Measurements from ENCODE around the gene ANKIB1. TPM values are rescaled to one million over a fixed set of nuclear protein-coding genes. Genes with fewer than 3 reads are reported as not detected.
"Not testable (repeated sequence)": the region's sequence is repeated elsewhere in the genome, so short reads cannot be mapped to it uniquely, and the experiment has no call there.

ANKIB1 gene
- total RNA-seq, 1 donor from 2014 or later = 77.7 TPM

DNA sequence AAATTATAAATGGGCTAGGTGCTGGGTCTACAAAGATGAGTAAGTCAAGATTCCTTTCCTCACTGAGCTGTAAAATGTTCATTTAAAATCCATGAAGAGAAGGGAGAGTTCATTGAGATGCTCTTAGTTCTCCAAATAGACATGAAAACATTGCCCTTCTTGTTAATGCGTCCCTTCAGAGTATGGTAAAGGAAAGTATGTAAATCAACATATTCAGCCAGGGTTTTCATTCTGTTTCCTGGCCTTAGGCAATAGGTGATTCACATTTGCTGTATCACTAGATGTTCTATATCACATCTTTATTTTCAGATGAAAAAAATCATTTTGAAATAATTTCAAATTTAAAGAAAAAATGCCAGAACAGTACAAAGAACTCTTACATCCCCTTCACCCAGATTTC, 5.4 kb downstream of the ANKIB1 start:
- Mint-ChIP-seq H3K9me3 (ENCODE audit: unreplicated experiment) (peaks cover 8% of the 10 kb centered on the region), H3K4me1 (ENCODE audit: low read depth, unreplicated experiment) (peaks cover 10% of the 10 kb centered on the region), H3K27me3 (ENCODE audit: unreplicated experiment) (peaks cover 7% of the 10 kb centered on the region), H3K36me3 (ENCODE audit: unreplicated experiment) (peaks cover 6% of the 10 kb centered on the region), H3K27ac (ENCODE audit: unreplicated experiment) (no peak overlapping the region), H3K4me3 (ENCODE audit: unreplicated experiment) (no peak overlapping the region)
- TF ChIP-seq, protein P1, sequence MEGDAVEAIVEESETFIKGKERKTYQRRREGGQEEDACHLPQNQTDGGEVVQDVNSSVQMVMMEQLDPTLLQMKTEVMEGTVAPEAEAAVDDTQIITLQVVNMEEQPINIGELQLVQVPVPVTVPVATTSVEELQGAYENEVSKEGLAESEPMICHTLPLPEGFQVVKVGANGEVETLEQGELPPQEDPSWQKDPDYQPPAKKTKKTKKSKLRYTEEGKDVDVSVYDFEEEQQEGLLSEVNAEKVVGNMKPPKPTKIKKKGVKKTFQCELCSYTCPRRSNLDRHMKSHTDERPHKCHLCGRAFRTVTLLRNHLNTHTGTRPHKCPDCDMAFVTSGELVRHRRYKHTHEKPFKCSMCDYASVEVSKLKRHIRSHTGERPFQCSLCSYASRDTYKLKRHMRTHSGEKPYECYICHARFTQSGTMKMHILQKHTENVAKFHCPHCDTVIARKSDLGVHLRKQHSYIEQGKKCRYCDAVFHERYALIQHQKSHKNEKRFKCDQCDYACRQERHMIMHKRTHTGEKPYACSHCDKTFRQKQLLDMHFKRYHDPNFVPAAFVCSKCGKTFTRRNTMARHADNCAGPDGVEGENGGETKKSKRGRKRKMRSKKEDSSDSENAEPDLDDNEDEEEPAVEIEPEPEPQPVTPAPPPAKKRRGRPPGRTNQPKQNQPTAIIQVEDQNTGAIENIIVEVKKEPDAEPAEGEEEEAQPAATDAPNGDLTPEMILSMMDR (IDR thresholded peaks at IDR 0.05; ENCODE audit: partially characterized antibody, unreplicated experiment) = no peak
- DNase-seq = no peak

DNA sequence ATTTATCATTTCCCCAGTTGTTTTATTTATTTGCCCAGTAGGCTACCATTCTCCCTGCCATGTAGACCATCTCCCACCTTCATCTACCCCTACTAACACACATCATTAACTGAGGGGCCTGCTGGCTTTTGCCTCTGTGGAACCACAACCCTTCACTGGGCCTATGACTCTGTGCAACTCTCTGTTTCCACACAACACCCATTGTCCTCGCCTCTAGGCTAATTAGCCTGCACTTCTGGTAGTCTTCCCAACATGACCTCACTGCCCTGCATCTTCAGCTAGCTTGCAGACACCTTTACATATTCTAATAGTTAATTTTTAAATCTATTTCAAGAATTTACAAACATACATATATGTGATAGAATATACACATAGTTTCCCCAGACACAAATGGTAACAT, 7.5 kb downstream of the ANKIB1 start:
- no peak for DNase-seq
- Mint-ChIP-seq H3K4me1 (ENCODE audit: low read depth, unreplicated experiment) (peaks cover 3% of the 10 kb centered on the region), H3K36me3 (ENCODE audit: unreplicated experiment) (peaks cover 6% of the 10 kb centered on the region), H3K9me3 (ENCODE audit: unreplicated experiment) (no peaks in the 10 kb centered on the region), H3K4me3 (ENCODE audit: unreplicated experiment) (no peak overlapping the region), H3K27me3 (ENCODE audit: unreplicated experiment) (no peaks in the 10 kb centered on the region), H3K27ac (ENCODE audit: unreplicated experiment) (no peak overlapping the region)
- TF ChIP-seq, protein P1 (IDR thresholded peaks at IDR 0.05; ENCODE audit: partially characterized antibody, unreplicated experiment) = no peak

DNA sequence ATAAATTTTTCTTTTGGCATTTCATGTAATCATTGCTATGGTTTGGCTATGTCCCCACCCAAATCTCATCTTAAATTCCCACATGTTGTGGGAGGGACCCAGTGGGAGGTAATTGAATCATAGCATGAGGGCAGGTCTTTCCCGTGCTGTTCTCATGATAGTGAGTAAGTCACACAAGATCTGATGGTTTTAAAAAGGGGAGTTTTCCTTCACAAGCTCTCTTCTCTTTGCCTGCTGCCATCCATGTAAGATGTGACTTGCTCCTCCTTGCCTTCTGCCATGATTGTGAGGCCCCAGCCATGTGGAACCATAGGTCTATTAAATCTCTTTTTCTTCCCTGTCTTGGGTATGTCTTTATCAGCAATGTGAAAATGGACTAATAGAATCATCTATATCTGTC, 9.0 kb downstream of the ANKIB1 start:
- not testable (repeated sequence) for H3K4me3 Mint-ChIP-seq (ENCODE audit: unreplicated experiment); H3K27me3 Mint-ChIP-seq (ENCODE audit: unreplicated experiment); DNase-seq; H3K27ac Mint-ChIP-seq (ENCODE audit: unreplicated experiment); H3K36me3 Mint-ChIP-seq (ENCODE audit: unreplicated experiment); H3K4me1 Mint-ChIP-seq (ENCODE audit: low read depth, unreplicated experiment); H3K9me3 Mint-ChIP-seq (ENCODE audit: unreplicated experiment)

DNA sequence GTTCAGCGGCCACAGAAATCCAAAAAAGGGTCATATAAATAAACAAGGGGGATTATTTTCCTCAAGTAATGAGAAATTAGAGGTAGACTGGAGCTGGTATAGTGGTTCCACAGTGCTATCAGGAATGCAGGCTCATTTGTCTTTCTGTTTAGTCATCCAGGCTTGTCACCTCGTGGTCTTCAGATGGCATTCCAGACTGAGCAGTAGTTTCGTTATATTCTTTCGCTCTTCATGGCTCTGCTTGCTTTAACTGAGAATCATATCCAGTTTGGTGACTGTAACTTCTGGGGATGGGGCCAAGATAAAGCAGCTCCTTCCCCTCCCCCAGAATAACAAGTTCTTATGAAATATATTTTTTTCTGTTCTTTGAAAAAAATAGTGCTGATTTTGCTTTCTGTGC, 9.5 kb downstream of the ANKIB1 start:
- Mint-ChIP-seq H3K27ac (ENCODE audit: unreplicated experiment) (no peak overlapping the region), H3K27me3 (ENCODE audit: unreplicated experiment) (no peaks in the 10 kb centered on the region), H3K4me3 (ENCODE audit: unreplicated experiment) (no peak overlapping the region), H3K9me3 (ENCODE audit: unreplicated experiment) (no peaks in the 10 kb centered on the region), H3K36me3 (ENCODE audit: unreplicated experiment) (peaks cover 6% of the 10 kb centered on the region), H3K4me1 (ENCODE audit: low read depth, unreplicated experiment) (no peaks in the 10 kb centered on the region)
- no peak for DNase-seq
- TF ChIP-seq, protein P1 (IDR thresholded peaks at IDR 0.05; ENCODE audit: partially characterized antibody, unreplicated experiment) = no peak

DNA sequence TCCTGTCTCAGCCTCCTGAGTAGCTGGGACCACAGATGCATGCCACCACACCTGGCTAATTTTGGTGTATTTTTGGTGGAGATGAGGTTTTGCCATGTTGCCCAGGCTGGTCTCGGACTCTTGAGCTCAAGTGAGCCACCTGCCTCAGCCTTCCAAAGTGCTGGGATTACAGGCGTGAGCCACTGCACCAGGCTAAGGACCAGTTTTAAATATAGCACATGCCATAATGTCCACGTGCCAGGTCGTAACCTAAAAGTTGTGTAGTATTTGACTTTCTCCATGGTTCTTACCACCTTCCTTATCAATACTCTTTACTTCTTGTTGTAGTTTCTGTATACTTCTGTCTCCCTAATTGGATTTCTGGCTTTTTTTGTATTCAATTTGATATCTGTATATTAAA, 13.3 kb downstream of the ANKIB1 start:
- Mint-ChIP-seq H3K27me3 (ENCODE audit: unreplicated experiment) (peaks cover 1% of the 10 kb centered on the region), H3K4me1 (ENCODE audit: low read depth, unreplicated experiment) (no peaks in the 10 kb centered on the region), H3K9me3 (ENCODE audit: unreplicated experiment) (peaks cover 2% of the 10 kb centered on the region), H3K27ac (ENCODE audit: unreplicated experiment) (no peak overlapping the region), H3K36me3 (ENCODE audit: unreplicated experiment) (peaks cover 6% of the 10 kb centered on the region), H3K4me3 (ENCODE audit: unreplicated experiment) (no peak overlapping the region)
- DNase-seq = no peak
- TF ChIP-seq, protein P1 (IDR thresholded peaks at IDR 0.05; ENCODE audit: partially characterized antibody, unreplicated experiment) = no peak
